Esophagus (tissue), 2 donors: ENCODE measurements around the gene PRDM9. TPM values are rescaled to one million over a fixed set of nuclear protein-coding genes. Genes with fewer than 3 reads are reported as not detected.

Experiments used
- H3K27ac ChIP-seq, 2 donors: one replicate each; pipeline ENCODE4 v1.5.1; 2013; ENCODE audit warnings: low read depth in 2 of 2, mild to moderate bottlenecking in 2 of 2, inconsistent platforms in 1 of 2, low read length in 1 of 2, moderate library complexity in 1 of 2
- H3K27me3 ChIP-seq, 2 donors: one replicate each; pipeline ENCODE4 v1.6.1; 2013; ENCODE audit warnings: low read length in 2 of 2, control low read depth in 1 of 2, mild to moderate bottlenecking in 1 of 2; ENCODE audit not compliant: insufficient read depth in 2 of 2, control insufficient read depth in 1 of 2
- H3K36me3 ChIP-seq, 2 donors: one replicate each; pipeline ENCODE4 v1.6.1; 2013; ENCODE audit warnings: low read length in 1 of 2; ENCODE audit not compliant: control insufficient read depth in 2 of 2, insufficient read depth in 2 of 2
- H3K4me1 ChIP-seq, 2 donors: one replicate each; pipeline ENCODE4 v1.6.1; 2013; ENCODE audit warnings: low read length in 1 of 2; ENCODE audit not compliant: control insufficient read depth in 2 of 2, insufficient read depth in 2 of 2
- H3K4me3 ChIP-seq, 2 donors: one replicate each; pipeline ENCODE4 v1.5.1; 2013; ENCODE audit warnings: low read length in 2 of 2, mild to moderate bottlenecking in 2 of 2, low read depth in 1 of 2, moderate library complexity in 1 of 2
- H3K9me3 ChIP-seq, 2 donors: one replicate each; pipeline ENCODE4 v1.6.1; 2013; ENCODE audit warnings: mild to moderate bottlenecking in 2 of 2, low read depth in 1 of 2, low read length in 1 of 2, moderate library complexity in 1 of 2; ENCODE audit not compliant: control insufficient read depth in 2 of 2, insufficient read depth in 1 of 2
- WGBS, 2 donors: extraction: QIAGEN DNeasy Blood & Tissue Kit; methylation state at CpG; one replicate each; pipeline ENCODE4 v1.1.7; 2013; 5-methylcytosine and 5-hydroxymethylcytosine counted together
- polyA plus RNA-seq, 2 donors: library from polyadenylated mRNA; stranded (reverse); fragments of 200-250 nt; gene quantifications; one replicate each; pipeline ENCODE4 v1.2.3, GENCODE V29; 2013
- donor health status: healthy with polysubstance abuse.
- donor health status: Bipolar disorder and iron deficiency.

The PRDM9 gene
- polyA plus RNA-seq: not detected

DNA sequence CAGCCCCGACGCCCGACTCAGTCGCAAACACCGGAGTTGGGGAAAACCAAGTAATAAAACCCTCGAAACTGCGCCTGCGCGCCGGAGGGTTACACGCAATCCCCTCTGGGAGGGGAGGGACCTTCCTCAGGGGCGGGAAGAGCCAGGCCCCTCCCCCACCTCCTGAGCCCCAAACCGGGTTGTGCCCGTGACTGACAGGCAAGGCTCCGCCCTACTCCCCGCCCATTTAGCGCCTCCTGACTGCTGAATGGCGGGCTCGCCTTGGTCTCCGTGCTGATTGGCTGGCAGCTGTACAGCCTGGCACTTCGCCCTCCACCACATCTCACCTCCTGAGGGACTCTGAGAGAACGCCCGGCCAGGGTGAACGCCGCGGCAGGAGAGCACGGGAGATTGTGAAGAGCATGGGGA is at the start of gene PRDM9:
PRDM9 (plus strand) TSS at position 332 of the 408 bp plus-strand sequence. CDS start 1,425 bp downstream, outside the sequence.
- H3K27me3 ChIP-seq: no peaks in the 10 kb centered on the region
- no peaks in the 10 kb centered on the region for H3K36me3 ChIP-seq
- no peaks in the 10 kb centered on the region for H3K4me1 ChIP-seq
- 68 to 72% methylated on average over 24 to 27 of the region's 27 CpGs for WGBS, 2 donors
- H3K27ac ChIP-seq: no peak within 1 kb of the TSS
- H3K4me3 ChIP-seq: no peak within 1 kb of the TSS
- peaks cover 7 to 8% of the 10 kb centered on the region in 2 donors for H3K9me3 ChIP-seq

DNA sequence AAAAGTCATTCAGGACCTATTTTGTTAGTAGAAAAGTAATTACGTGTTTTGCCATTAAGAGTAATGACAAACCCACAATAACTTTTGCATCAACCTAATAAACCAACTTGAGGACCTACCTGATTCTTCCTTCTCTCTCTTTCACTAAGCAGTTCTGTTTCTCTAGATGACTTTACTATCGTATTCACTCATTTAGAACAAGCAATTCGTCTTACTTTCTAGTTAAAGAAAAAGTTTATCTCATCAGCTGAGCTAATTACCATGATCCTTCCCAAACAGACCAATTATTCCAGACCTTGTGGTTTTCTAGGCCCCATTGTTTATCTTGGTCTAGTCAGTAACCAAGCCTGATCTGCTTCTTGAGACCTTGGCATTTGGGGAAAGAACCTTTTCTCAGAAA is 49.6 kb upstream of the PRDM9 start:
- no peaks in the 10 kb centered on the region for H3K27me3 ChIP-seq
- no peaks in the 10 kb centered on the region for H3K4me1 ChIP-seq
- 68 to 77% methylated on average over 3 of the region's 3 CpGs for WGBS, 2 donors
- no peak overlapping the region for H3K27ac ChIP-seq
- H3K4me3 ChIP-seq: no peak overlapping the region
- H3K36me3 ChIP-seq: no peaks in the 10 kb centered on the region
- no peaks in the 10 kb centered on the region for H3K9me3 ChIP-seq

DNA sequence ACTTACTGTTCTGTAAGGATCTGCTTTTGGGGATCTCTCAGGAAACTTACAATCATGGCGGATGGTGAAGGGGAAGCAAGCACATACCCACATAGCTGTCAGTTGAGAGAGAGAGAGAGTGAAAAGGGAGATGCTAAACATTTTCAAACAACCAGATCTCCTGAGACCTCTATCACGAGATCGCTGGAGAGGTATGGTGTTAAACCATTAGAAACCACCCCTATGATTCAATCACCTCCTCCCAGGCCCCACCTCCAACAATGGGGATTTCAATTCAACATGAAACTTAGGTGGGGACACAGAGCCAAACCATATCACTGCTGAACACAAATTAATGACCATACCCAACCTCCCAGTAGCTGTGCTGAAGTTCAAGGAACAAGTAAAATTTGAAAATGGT is 48.2 kb upstream of the PRDM9 start:
- 89 to 91% methylated on average over 3 of the region's 3 CpGs for WGBS, 2 donors
- Histone ChIP-seq H3K9me3 (no peaks in the 10 kb centered on the region), H3K36me3 (no peaks in the 10 kb centered on the region), H3K27ac (no peak overlapping the region), H3K4me3 (no peak overlapping the region), H3K4me1 (no peaks in the 10 kb centered on the region), H3K27me3 (no peaks in the 10 kb centered on the region)

DNA sequence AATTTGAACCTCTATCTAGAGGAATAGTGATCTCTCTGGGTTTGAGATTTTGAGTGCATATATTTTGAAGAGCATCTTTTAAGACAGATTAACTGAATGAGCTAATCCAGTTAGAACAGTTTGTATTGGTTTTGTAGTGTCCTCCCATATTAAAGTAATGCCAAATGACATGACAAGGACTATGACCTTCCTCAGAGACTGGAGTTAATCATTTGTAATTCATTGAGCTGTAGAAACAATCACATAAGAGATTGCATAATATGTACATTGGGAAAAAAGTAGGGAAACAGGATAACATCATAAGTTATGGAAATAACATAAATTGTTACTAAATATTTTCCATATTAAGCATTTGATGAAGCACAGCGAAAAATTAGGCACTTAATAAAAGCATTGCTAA is 45.8 kb upstream of the PRDM9 start:
- no peaks in the 10 kb centered on the region for H3K4me1 ChIP-seq
- no peak overlapping the region for H3K4me3 ChIP-seq
- H3K36me3 ChIP-seq: no peaks in the 10 kb centered on the region
- H3K27me3 ChIP-seq: no peaks in the 10 kb centered on the region
- H3K9me3 ChIP-seq: no peaks in the 10 kb centered on the region
- WGBS, 2 donors: 84 to 86% methylated on average over 1 of the region's 1 CpG
- H3K27ac ChIP-seq: no peak overlapping the region

DNA sequence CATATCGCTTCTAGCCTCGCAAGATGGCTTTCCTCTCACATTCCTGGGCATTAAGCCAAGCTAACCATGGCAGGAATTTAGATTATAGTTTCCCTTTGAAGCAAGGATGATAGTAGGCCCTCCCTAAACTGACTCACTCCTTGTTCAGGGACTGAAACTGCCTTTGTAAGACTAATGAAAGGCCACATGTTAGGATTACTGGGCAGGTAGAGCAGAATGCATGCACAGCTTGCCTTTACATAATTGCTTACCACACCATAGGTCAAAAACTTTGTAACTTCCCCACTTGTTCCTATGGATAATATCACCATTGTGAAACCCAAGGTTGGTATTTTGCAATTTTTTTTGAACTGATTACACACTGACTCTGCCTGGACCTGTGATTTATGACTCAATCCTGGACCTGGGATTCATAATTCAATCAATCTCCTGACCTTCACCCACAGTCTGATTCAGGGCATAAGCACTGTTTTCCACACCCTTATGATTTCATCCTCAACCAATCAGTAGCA is 41.0 kb upstream of the PRDM9 start:
- H3K27ac ChIP-seq: no peak overlapping the region
- no peaks in the 10 kb centered on the region for H3K27me3 ChIP-seq
- no peaks in the 10 kb centered on the region for H3K4me1 ChIP-seq
- H3K36me3 ChIP-seq: no peaks in the 10 kb centered on the region
- no peak overlapping the region for H3K4me3 ChIP-seq
- H3K9me3 ChIP-seq: peaks cover 0 to 2% of the 10 kb centered on the region in 2 donors
- WGBS, 2 donors: 36 to 56% methylated on average over 2 of the region's 2 CpGs

DNA sequence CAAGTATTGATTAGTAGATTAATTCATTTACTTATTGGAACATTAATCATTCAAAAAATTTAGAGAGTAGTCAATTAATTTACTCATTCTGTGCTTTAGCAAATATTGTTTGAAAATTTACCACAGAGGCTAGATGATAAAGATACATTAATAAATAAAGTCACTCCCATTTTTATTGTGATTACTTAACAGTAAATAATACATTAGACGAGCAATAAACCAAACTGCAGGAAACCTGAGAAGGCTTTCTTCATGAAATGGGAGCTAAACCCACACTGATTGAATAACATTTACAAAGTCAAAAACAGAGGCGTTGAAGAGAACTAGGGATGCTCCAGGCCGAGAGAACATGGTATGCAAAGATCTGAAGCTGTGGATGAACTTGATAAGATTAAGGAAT is 38.8 kb upstream of the PRDM9 start:
- no peak overlapping the region for H3K4me3 ChIP-seq
- H3K9me3 ChIP-seq: peaks cover 0 to 2% of the 10 kb centered on the region in 2 donors
- H3K27ac ChIP-seq: no peak overlapping the region
- H3K4me1 ChIP-seq: no peaks in the 10 kb centered on the region
- WGBS, 2 donors: 66 to 81% methylated on average over 3 of the region's 3 CpGs
- no peaks in the 10 kb centered on the region for H3K36me3 ChIP-seq
- H3K27me3 ChIP-seq: no peaks in the 10 kb centered on the region

DNA sequence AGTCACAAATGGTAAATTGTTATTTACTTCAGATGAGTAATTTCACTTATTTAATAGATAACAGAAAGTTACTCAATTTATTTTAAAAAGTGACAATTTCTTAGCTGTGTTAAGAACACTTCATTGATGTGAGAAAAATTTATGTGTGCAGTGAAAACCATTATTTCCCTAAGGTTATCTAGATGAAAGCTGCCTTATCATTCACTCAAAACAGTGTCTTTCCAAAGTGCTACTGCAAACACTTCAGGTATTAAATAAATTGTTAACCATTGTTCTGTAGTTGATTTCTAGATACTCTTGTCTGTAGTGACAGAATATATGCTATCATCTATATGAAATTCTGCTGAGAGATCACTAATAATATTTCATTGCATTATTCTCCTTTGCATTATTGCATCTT is 33.5 kb upstream of the PRDM9 start:
- Histone ChIP-seq H3K27me3 (no peaks in the 10 kb centered on the region), H3K4me1 (no peaks in the 10 kb centered on the region), H3K27ac (no peak overlapping the region), H3K36me3 (no peaks in the 10 kb centered on the region), H3K9me3 (no peaks in the 10 kb centered on the region), H3K4me3 (no peak overlapping the region)

DNA sequence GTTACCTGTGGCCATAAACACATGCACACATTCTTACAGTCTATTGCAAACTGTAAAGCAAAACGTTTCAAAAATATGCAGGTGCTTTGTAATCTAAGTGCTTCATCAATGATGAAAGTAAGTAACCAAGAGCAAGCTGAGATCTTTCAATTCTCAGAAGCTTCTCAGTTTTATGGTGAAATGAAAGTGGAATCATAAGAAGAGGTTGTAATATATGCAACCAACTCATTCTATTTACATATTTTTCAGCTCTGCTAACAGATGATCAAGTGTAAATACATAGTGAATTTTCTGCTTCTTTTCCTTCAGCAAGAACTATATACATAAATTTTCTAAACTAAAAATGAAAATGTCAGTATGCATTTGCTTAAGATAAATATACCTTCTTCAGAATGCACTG is 33.1 kb upstream of the PRDM9 start:
- Histone ChIP-seq H3K4me3 (no peak overlapping the region), H3K9me3 (no peaks in the 10 kb centered on the region), H3K27ac (no peak overlapping the region), H3K4me1 (no peaks in the 10 kb centered on the region), H3K27me3 (no peaks in the 10 kb centered on the region), H3K36me3 (no peaks in the 10 kb centered on the region)
- WGBS, 2 donors: 37 to 39% methylated on average over 1 of the region's 1 CpG

DNA sequence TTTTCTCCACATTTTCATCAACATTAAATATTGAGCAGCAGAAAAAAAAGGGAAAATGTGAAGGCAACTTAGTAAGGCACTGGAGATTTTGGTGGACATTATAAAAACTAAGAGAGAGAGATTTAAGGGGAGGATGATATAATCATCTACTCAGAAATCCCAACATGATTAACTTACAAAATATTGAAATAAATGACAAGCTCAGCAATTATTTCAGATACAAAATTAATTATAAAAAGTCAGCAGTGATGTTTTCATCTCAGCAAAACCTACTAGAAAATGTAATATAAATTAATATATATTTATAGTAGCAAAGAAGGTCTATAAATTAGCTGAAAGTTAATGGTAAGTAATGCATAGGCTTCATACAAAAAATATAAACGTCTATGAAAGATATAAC is 30.8 kb upstream of the PRDM9 start:
- Histone ChIP-seq H3K9me3 (no peaks in the 10 kb centered on the region), H3K27me3 (no peaks in the 10 kb centered on the region), H3K36me3 (no peaks in the 10 kb centered on the region), H3K4me3 (no peak overlapping the region), H3K4me1 (no peaks in the 10 kb centered on the region), H3K27ac (no peak overlapping the region)
- WGBS, 2 donors: 72 to 76% methylated on average over 1 of the region's 1 CpG

DNA sequence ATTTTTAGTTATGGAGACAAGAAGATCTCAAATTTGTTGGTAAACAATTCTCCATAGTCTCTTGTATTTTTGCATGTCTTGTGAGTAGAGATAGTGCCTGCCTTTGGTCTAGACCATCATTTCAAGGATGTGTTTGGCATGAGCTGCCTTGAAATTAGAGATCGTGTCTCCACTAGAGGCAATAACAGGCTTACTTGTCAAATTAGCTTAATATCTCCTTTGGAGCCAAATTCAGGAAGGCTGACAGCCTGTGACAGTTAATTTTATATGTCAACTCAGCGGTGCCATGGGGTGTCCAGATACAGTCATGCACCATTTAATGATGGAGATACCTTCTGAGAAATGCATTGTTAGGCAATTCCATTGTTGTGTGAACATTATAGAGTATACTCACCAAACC is 24.8 kb upstream of the PRDM9 start:
- Histone ChIP-seq H3K27ac (no peak overlapping the region), H3K4me1 (no peaks in the 10 kb centered on the region), H3K9me3 (no peaks in the 10 kb centered on the region), H3K27me3 (no peaks in the 10 kb centered on the region), H3K36me3 (no peaks in the 10 kb centered on the region), H3K4me3 (no peak overlapping the region)
- WGBS, 2 donors: 75 to 78% methylated on average over 2 of the region's 2 CpGs
